ENCODE results near the gene CGA.
A peak's percentile ranks its signal among the peaks of the same experiment; 100 is the strongest.

The CGA gene

GRCh38 chr6:87082160-87082721, 12.7 kb downstream of the CGA start:
- DNase-seq, result no peak

- DNase-seq, result peak; percentile 67
Measured at GRCh38 chr6:87078983-87079616, 15.8 kb downstream of the CGA start.

GRCh38 chr6:87075168-87075567, 19.7 kb downstream of the CGA start:
- DNase-seq, result no peak

- no peak for DNase-seq
Measured at GRCh38 chr6:87074101-87074621, 20.7 kb downstream of the CGA start.

- no peak for DNase-seq
Measured at GRCh38 chr6:87071683-87072082, 23.2 kb downstream of the CGA start.

GRCh38 chr6:87070741-87071140, 24.2 kb downstream of the CGA start:
- DNase-seq, result no peak

- DNase-seq, result no peak
Measured at GRCh38 chr6:87068795-87069194, 26.1 kb downstream of the CGA start.

GRCh38 chr6:87066449-87067333, 28.2 kb downstream of the CGA start:
- DNase-seq, result peak; percentile 86

- no peak for DNase-seq
Measured at GRCh38 chr6:87065117-87065516, 29.8 kb downstream of the CGA start.

GRCh38 chr6:87059943-87060342, 35.0 kb downstream of the CGA start:
- no peak for DNase-seq

- no peak for DNase-seq
Measured at GRCh38 chr6:87054143-87054833, 40.6 kb downstream of the CGA start.

GRCh38 chr6:87053312-87053711, 41.6 kb downstream of the CGA start:
- no peak for DNase-seq

- no peak for DNase-seq
Measured at GRCh38 chr6:87049779-87050178, 45.1 kb downstream of the CGA start.

- no peak for DNase-seq
Measured at GRCh38 chr6:87045521-87046075, 49.3 kb downstream of the CGA start.

GRCh38 chr6:87040729-87041128, 54.2 kb downstream of the CGA start:
- DNase-seq, result no peak

Measured in retina (tissue), 1 donor.